ENCODE results near the gene STN1.

GRCh38 chr10:103858360-103858759 lies 59.6 kb downstream of the STN1 start:
- no peak for TF ChIP-seq POLR2A (IDR thresholded peaks at IDR 0.05)
- TF ChIP-seq CTCF (IDR thresholded peaks at IDR 0.05), result no peak

Measured in testis (tissue), 2 donors.